Measurements from ENCODE around the gene MPG.

- TF ChIP-seq CTCF (IDR thresholded peaks at IDR 0.05; ENCODE audit: low read depth, low read length, missing input control): no peak
- no peak for TF ChIP-seq YY1 (IDR thresholded peaks at IDR 0.05)
- TF ChIP-seq REST (IDR thresholded peaks at IDR 0.05): no peak
- TF ChIP-seq JUND (IDR thresholded peaks at IDR 0.05): no peak
- no peak for TF ChIP-seq FOXA1 (IDR thresholded peaks at IDR 0.05)
- TF ChIP-seq TAF1 (conservative IDR thresholded peaks at IDR 0.05): no peak
- TF ChIP-seq RAD21 (IDR thresholded peaks at IDR 0.05): no peak
These were observed 6.3 kb upstream of the MPG start for GRCh38 chr16:71540-72401.

All from liver (tissue), 3 donors.